MCF 10A (cell line): ENCODE data around the gene WDFY2. TPM values are rescaled to one million over a fixed set of nuclear protein-coding genes. Genes with fewer than 3 reads are reported as not detected.

Experiments used
- BruUV-seq: library from RNA; stranded (reverse); fragments of 400-500 nt; replicated peaks from 2 replicates; lab custom pipeline; 2021; lab: Mats Ljungman, UMichigan
- CTCF ChIA-PET: fragments of 300-600 bp; sonication (Branson Sonifier 250); formaldehyde crosslinking; extraction: SDS; loops from one replicate; lab custom pipeline; 2021; ENCODE audit warnings: antibody characterized with exemption, inconsistent platforms; lab: Yijun Ruan, JAX
- POLR2A ChIA-PET: fragments of 300-600, 350-650 bp; sonication (Branson Sonifier 250); formaldehyde crosslinking; extraction: SDS; loops from one replicate; lab custom pipeline; 2020; ENCODE audit warnings: antibody characterized with exemption, inconsistent platforms; lab: Yijun Ruan, JAX
- DNase-seq: peaks from one replicate; pipeline ENCODE4 v3.0.0-alpha.2; 2018; ENCODE audit not compliant: unreplicated experiment
- H3K27ac Mint-ChIP-seq: one replicate; pipeline ENCODE4 v1.8.0; 2022; ENCODE audit warnings: mild to moderate bottlenecking, low read depth, mixed read lengths; ENCODE audit not compliant: unreplicated experiment
- H3K27me3 Mint-ChIP-seq: one replicate; pipeline ENCODE4 v1.8.0; 2022; ENCODE audit warnings: mixed read lengths; ENCODE audit not compliant: insufficient read depth, unreplicated experiment
- H3K36me3 Mint-ChIP-seq: one replicate; pipeline ENCODE4 v1.8.0; 2022; ENCODE audit warnings: mild to moderate bottlenecking, moderate library complexity, mixed read lengths; ENCODE audit not compliant: insufficient read depth, unreplicated experiment
- H3K4me1 Mint-ChIP-seq: one replicate; pipeline ENCODE4 v1.8.0; 2022; ENCODE audit warnings: mixed read lengths; ENCODE audit not compliant: insufficient read depth, unreplicated experiment
- H3K4me3 Mint-ChIP-seq: one replicate; pipeline ENCODE4 v1.8.0; 2022; ENCODE audit warnings: mild to moderate bottlenecking, moderate library complexity, mixed read lengths; ENCODE audit not compliant: unreplicated experiment
- H3K9me3 Mint-ChIP-seq: one replicate; pipeline ENCODE4 v1.8.0; 2022; ENCODE audit warnings: mixed read lengths; ENCODE audit not compliant: unreplicated experiment
- CTCF ChIP-seq: fragments of 200-600 bp; IDR thresholded peaks from one replicate; pipeline ENCODE4 v1.8.0; 2022; ENCODE audit warnings: antibody characterized with exemption, mild to moderate bottlenecking; ENCODE audit not compliant: unreplicated experiment
- intact Hi-C: fragments of 100-400 bp; cut with micrococcal nuclease; formaldehyde crosslinking; loops from 2 replicates; pipeline ENCODE4 v1.14.1; 2022
- total RNA-seq: library from RNA; stranded (reverse); gene quantifications from 2 replicates; pipeline ENCODE4 v1.2.3, GENCODE V29; 2022

The WDFY2 gene
- total RNA-seq, 1 experiment from 2014 or later = 56.2 TPM

GRCh38 chr13:51811046-51811445 is 226.8 kb downstream of the WDFY2 start:
- BruUV-seq = no TSS peak
- no peak for DNase-seq
- TF ChIP-seq CTCF = no peak
- ChIA-PET CTCF (interaction anchor here (0.6 kb wide), 1 partner anchor 293 kb away, joined by 4 read pairs; no protein-coding TSS in a partner anchor), POLR2A (interaction anchor here (0.7 kb wide), 1 partner anchor 79 kb away, joined by 3 read pairs; no protein-coding TSS in a partner anchor)
- H3K27me3 Mint-ChIP-seq = no peaks in the 10 kb centered on the region
- no peak overlapping the region for H3K27ac Mint-ChIP-seq
- H3K4me3 Mint-ChIP-seq = no peak overlapping the region
- peaks cover 5% of the 10 kb centered on the region for H3K4me1 Mint-ChIP-seq
- no peaks in the 10 kb centered on the region for H3K9me3 Mint-ChIP-seq
- H3K36me3 Mint-ChIP-seq = no peaks in the 10 kb centered on the region
- intact Hi-C loops = no loop called here

GRCh38 chr13:51811920-51812451 is 227.7 kb downstream of the WDFY2 start:
- Mint-ChIP-seq H3K27ac (no peak overlapping the region), H3K27me3 (peaks cover 9% of the 10 kb centered on the region), H3K9me3 (no peaks in the 10 kb centered on the region), H3K4me1 (peaks cover 6% of the 10 kb centered on the region), H3K4me3 (no peak overlapping the region), H3K36me3 (no peaks in the 10 kb centered on the region)
- ChIA-PET CTCF (interaction anchor here (1.1 to 1.3 kb wide), 2 partner anchors 84 to 312 kb away, joined by 3 to 4 read pairs; no protein-coding TSS in a partner anchor), POLR2A (interaction anchor here (0.6 to 1.0 kb wide), 3 partner anchors 10 to 428 kb away, joined by 3 read pairs; no protein-coding TSS in a partner anchor)
- no peak for TF ChIP-seq CTCF
- intact Hi-C loops = no loop called here
- no TSS peak for BruUV-seq
- no peak for DNase-seq

GRCh38 chr13:51814071-51814470 is 229.8 kb downstream of the WDFY2 start:
- ChIA-PET CTCF (interaction anchor here (0.6 to 4.6 kb wide), 25 partner anchors 9 to 690 kb away, joined by 3 to 69 read pairs (median 4); partner anchors contain the start of genes CCDC70 and NEK5), POLR2A (no interaction called here)
- no peak for TF ChIP-seq CTCF
- Mint-ChIP-seq H3K27ac (no peak overlapping the region), H3K36me3 (no peaks in the 10 kb centered on the region), H3K4me1 (peaks cover 15% of the 10 kb centered on the region), H3K27me3 (peaks cover 29% of the 10 kb centered on the region), H3K9me3 (no peaks in the 10 kb centered on the region), H3K4me3 (no peak overlapping the region)
- intact Hi-C loops = loop anchor here (2.0 kb wide), 1 partner anchor 19 kb away; no protein-coding TSS in a partner anchor
- no TSS peak for BruUV-seq
- DNase-seq = no peak

- Mint-ChIP-seq H3K4me3 (peak overlapping the region; percentile 39), H3K27ac (no peak overlapping the region), H3K36me3 (no peaks in the 10 kb centered on the region), H3K4me1 (peaks cover 15% of the 10 kb centered on the region), H3K27me3 (peaks cover 37% of the 10 kb centered on the region), H3K9me3 (no peaks in the 10 kb centered on the region)
- peak; percentile 80 for TF ChIP-seq CTCF
- intact Hi-C loops = loop anchor here (1.0 to 2.0 kb wide), 3 partner anchors 18 to 312 kb away; no protein-coding TSS in a partner anchor
- DNase-seq = peak; percentile 82
- no TSS peak for BruUV-seq
- POLR2A ChIA-PET = interaction anchor here (0.7 to 1.8 kb wide), 4 partner anchors 12 to 1818 kb away, joined by 3 to 6 read pairs (median 4); no protein-coding TSS in a partner anchor
- CTCF ChIA-PET = interaction anchor here (0.6 to 4.6 kb wide), 59 partner anchors 8 to 691 kb away, joined by 3 to 69 read pairs (median 4); partner anchors contain the start of genes CCDC70, NEK5 and TMEM272
These were observed 230.8 kb downstream of the WDFY2 start for GRCh38 chr13:51814825-51815650.
